ENCODE measurements around the gene MYOCOS. TPM values are rescaled to one million over a fixed set of nuclear protein-coding genes. Genes with fewer than 3 reads are reported as not detected.

MYOCOS gene
- total and polyA plus RNA-seq, 2 donors (not counting 3 experiments of a cell fraction or from before 2014, with no cell fraction given) = not detected

GRCh38 chr1:171664976-171665375 is 42.9 kb downstream of the MYOCOS start:
- ChIA-PET CTCF (interaction anchor here (1.2 to 1.3 kb wide), 2 partner anchors 10 to 51 kb away, joined by 5 read pairs; no protein-coding TSS in a partner anchor), POLR2A (no interaction called here)
- no peaks in the 10 kb centered on the region for H4K20me1 ChIP-seq (replicated peaks; ENCODE audit: control insufficient read depth, extremely low read depth, insufficient read depth, low read length)
- no peaks in the 10 kb centered on the region for H3K9me3 ChIP-seq (replicated peaks; ENCODE audit: control insufficient read depth, insufficient read depth, low read length)
- FAIRE-seq (no peak), DNase-seq (ENCODE audit: low read depth, low spot score) (no peak)
- H3K27me3 ChIP-seq (ENCODE audit: control insufficient read depth in 2 of 2, insufficient read depth in 2 of 2, low read length in 2 of 2) = peaks cover 0 to 1% of the 10 kb centered on the region in 2 experiments
- H3K4me1 ChIP-seq (ENCODE audit: control insufficient read depth, extremely low read depth, insufficient read depth, low read length) = no peaks in the 10 kb centered on the region
- TF ChIP-seq CTCF (IDR thresholded peaks at IDR 0.05; ENCODE audit: extremely low read depth in 1 of 2, insufficient read depth in 1 of 2, low read depth in 1 of 2, low read length in 2 of 2) (no peak), POLR2AphosphoS5 (IDR thresholded peaks at IDR 0.05; ENCODE audit: insufficient read depth, low read depth, low read length) (no peak), POLR2A (IDR thresholded peaks at IDR 0.05; ENCODE audit: low read depth, low read length) (no peak), MYC (IDR thresholded peaks at IDR 0.05; ENCODE audit: low read depth, low read length) (no peak), EZH2 (IDR thresholded peaks at IDR 0.05; ENCODE audit: borderline replicate concordance, low read depth, low read length, severe bottlenecking) (no peak), FOS (IDR thresholded peaks at IDR 0.05; ENCODE audit: borderline replicate concordance, insufficient read depth, low read length) (no peak), GATA2 (IDR thresholded peaks at IDR 0.05; ENCODE audit: insufficient read depth, insufficient read length, low read depth, low read length) (no peak), MAX (IDR thresholded peaks at IDR 0.05; ENCODE audit: insufficient read depth, insufficient read length) (no peak), JUN (IDR thresholded peaks at IDR 0.05; ENCODE audit: borderline replicate concordance, insufficient read depth, insufficient read length, low read depth) (no peak)
- intact Hi-C loops (cut with micrococcal nuclease) (no loop called here), dilution Hi-C loops (cut with MboI; ENCODE audit: extremely low pct_ligation_motif_present, low sequenced_read_pairs) (no loop called here)
- no peak overlapping the region for H3K9ac ChIP-seq (replicated peaks; ENCODE audit: extremely low read depth, insufficient read depth, low read length)
- no peaks in the 10 kb centered on the region for H3K79me2 ChIP-seq (ENCODE audit: control insufficient read depth, insufficient read depth, low read length)
- no TSS peak for BruUV-seq (replicated peaks)
- no peaks in the 10 kb centered on the region for H3K36me3 ChIP-seq (ENCODE audit: control insufficient read depth in 2 of 2, extremely low read depth in 1 of 2, insufficient read depth in 2 of 2, low read length in 2 of 2)
- no peaks in the 10 kb centered on the region for H3K9me1 ChIP-seq (replicated peaks; ENCODE audit: control insufficient read depth, extremely low read depth, insufficient read depth, low read length)
- H2AFZ ChIP-seq (ENCODE audit: low read depth, low read length) = no peak overlapping the region
- no peak overlapping the region for H3K27ac ChIP-seq (ENCODE audit: insufficient read depth, low read depth, low read length)
- no peak overlapping the region for H3K4me3 ChIP-seq (replicated peaks in 1 of 3; ENCODE audit: insufficient read depth in 1 of 3, low read depth in 1 of 3, low read length in 3 of 3)
- no peak overlapping the region for H3K4me2 ChIP-seq (ENCODE audit: insufficient read depth, low read length)
